NB4 (cell line): Measurements from ENCODE around the gene TBC1D1.

Experiments
- CTCF ChIP-seq: IDR thresholded peaks from one replicate; pipeline ENCODE4 v1.5.1; 2012; ENCODE audit warnings: low read depth, low read length
- MAX ChIP-seq: IDR thresholded peaks from 2 replicates; pipeline ENCODE4 v1.6.1; 2011; ENCODE audit warnings: low read depth, low read length

- TF ChIP-seq CTCF (no peak), MAX (no peak)
These were observed 60.8 kb downstream of the TBC1D1 start for GRCh38 chr4:37951461-37952352.
